KMS-11 (cell line): ENCODE data around the gene RPL35A.

Experiments
- H2AFZ ChIP-seq: fragments of 200-600 bp; sonication (generic); 2 replicates; pipeline ENCODE4 v1.6.1; 2016; ENCODE audit warnings: antibody characterized with exemption, mixed run types, low read depth
- H3K27ac ChIP-seq: fragments of 200-600 bp; sonication (generic); 2 replicates; pipeline ENCODE4 v1.6.1; 2016; ENCODE audit warnings: mild to moderate bottlenecking, mixed run types
- H3K27me3 ChIP-seq: fragments of 200-600 bp; sonication (generic); 2 replicates; pipeline ENCODE4 v1.6.1; 2017; ENCODE audit warnings: mild to moderate bottlenecking, low read depth, mixed run types, moderate library complexity; ENCODE audit not compliant: insufficient read depth
- H3K36me3 ChIP-seq: fragments of 200-600 bp; sonication (generic); 2 replicates; pipeline ENCODE4 v1.6.1; 2017; ENCODE audit warnings: mild to moderate bottlenecking, mixed run types; ENCODE audit not compliant: insufficient read depth
- H3K4me1 ChIP-seq: fragments of 200-600 bp; sonication (generic); 2 replicates; pipeline ENCODE4 v1.6.1; 2016; ENCODE audit warnings: mild to moderate bottlenecking, low read depth, mixed run types; ENCODE audit not compliant: poor library complexity, severe bottlenecking
- H3K4me2 ChIP-seq: fragments of 200-600 bp; sonication (generic); 2 replicates; pipeline ENCODE4 v1.7.0; 2016; ENCODE audit warnings: mild to moderate bottlenecking, mixed run types
- H3K4me3 ChIP-seq: fragments of 200-600 bp; sonication (generic); IDR thresholded peaks from 2 replicates; pipeline ENCODE4 v1.6.1; 2017; ENCODE audit warnings: low read depth, low read length, mixed read lengths; ENCODE audit not compliant: insufficient read depth
- H3K79me2 ChIP-seq: fragments of 200-600 bp; sonication (generic); 2 replicates; pipeline ENCODE4 v1.6.1; 2016; ENCODE audit warnings: low read depth, mixed run types; ENCODE audit not compliant: insufficient read depth
- H3K9ac ChIP-seq: fragments of 200-600 bp; sonication (generic); 2 replicates; pipeline ENCODE4 v1.6.1; 2016; ENCODE audit warnings: mild to moderate bottlenecking, mixed run types
- H4K20me1 ChIP-seq: fragments of 200-600 bp; sonication (generic); 2 replicates; pipeline ENCODE4 v1.6.1; 2016; ENCODE audit warnings: mild to moderate bottlenecking, mixed run types; ENCODE audit not compliant: insufficient read depth
- CTCF ChIP-seq: fragments of 200-600 bp; sonication (generic); conservative IDR thresholded peaks from 2 replicates; pipeline ENCODE4 v1.6.1; 2017; ENCODE audit warnings: low read depth, mild to moderate bottlenecking, antibody characterized with exemption, low read length, moderate library complexity, mixed read lengths

The RPL35A gene

GRCh38 chr3:197983076-197983475 lies 33.1 kb downstream of the RPL35A start:
- H3K36me3 ChIP-seq, result no peaks in the 10 kb centered on the region
- H4K20me1 ChIP-seq, result no peaks in the 10 kb centered on the region
- no peaks in the 10 kb centered on the region for H3K79me2 ChIP-seq
- H3K4me2 ChIP-seq, result no peak overlapping the region
- no peak overlapping the region for H3K9ac ChIP-seq
- no peak overlapping the region for H3K4me3 ChIP-seq
- no peak for TF ChIP-seq CTCF
- no peaks in the 10 kb centered on the region for H3K4me1 ChIP-seq
- H2AFZ ChIP-seq, result no peak overlapping the region
- H3K27me3 ChIP-seq, result no peaks in the 10 kb centered on the region
- no peak overlapping the region for H3K27ac ChIP-seq

GRCh38 chr3:197989651-197990050 lies 39.7 kb downstream of the RPL35A start:
- H4K20me1 ChIP-seq, result no peaks in the 10 kb centered on the region
- no peak overlapping the region for H3K27ac ChIP-seq
- no peak overlapping the region for H3K4me2 ChIP-seq
- H3K36me3 ChIP-seq, result no peaks in the 10 kb centered on the region
- no peaks in the 10 kb centered on the region for H3K79me2 ChIP-seq
- TF ChIP-seq CTCF, result no peak
- H2AFZ ChIP-seq, result no peak overlapping the region
- no peaks in the 10 kb centered on the region for H3K27me3 ChIP-seq
- H3K9ac ChIP-seq, result no peak overlapping the region
- H3K4me1 ChIP-seq, result no peaks in the 10 kb centered on the region
- H3K4me3 ChIP-seq, result no peak overlapping the region

- no peak overlapping the region for H3K4me2 ChIP-seq
- no peaks in the 10 kb centered on the region for H3K27me3 ChIP-seq
- H4K20me1 ChIP-seq, result no peaks in the 10 kb centered on the region
- no peak overlapping the region for H2AFZ ChIP-seq
- H3K79me2 ChIP-seq, result no peaks in the 10 kb centered on the region
- TF ChIP-seq CTCF, result no peak
- H3K4me3 ChIP-seq, result no peak overlapping the region
- H3K4me1 ChIP-seq, result no peaks in the 10 kb centered on the region
- H3K36me3 ChIP-seq, result no peaks in the 10 kb centered on the region
- no peak overlapping the region for H3K9ac ChIP-seq
- no peak overlapping the region for H3K27ac ChIP-seq
Measured at GRCh38 chr3:197994736-197995135, 44.7 kb downstream of the RPL35A start.

GRCh38 chr3:197996855-197997254 lies 46.9 kb downstream of the RPL35A start:
- no peak overlapping the region for H2AFZ ChIP-seq
- no peak overlapping the region for H3K4me2 ChIP-seq
- H4K20me1 ChIP-seq, result no peaks in the 10 kb centered on the region
- no peaks in the 10 kb centered on the region for H3K79me2 ChIP-seq
- no peak for TF ChIP-seq CTCF
- H3K4me1 ChIP-seq, result no peaks in the 10 kb centered on the region
- H3K9ac ChIP-seq, result no peak overlapping the region
- no peaks in the 10 kb centered on the region for H3K36me3 ChIP-seq
- H3K27me3 ChIP-seq, result no peaks in the 10 kb centered on the region
- no peak overlapping the region for H3K27ac ChIP-seq
- no peak overlapping the region for H3K4me3 ChIP-seq
